ENCODE results near the gene AMACR. TPM values are rescaled to one million over a fixed set of nuclear protein-coding genes. Genes with fewer than 3 reads are reported as not detected.

The AMACR gene
- total and polyA plus RNA-seq, 2 experiments from 2014 or later: 29.4 to 36.2 TPM

DNA sequence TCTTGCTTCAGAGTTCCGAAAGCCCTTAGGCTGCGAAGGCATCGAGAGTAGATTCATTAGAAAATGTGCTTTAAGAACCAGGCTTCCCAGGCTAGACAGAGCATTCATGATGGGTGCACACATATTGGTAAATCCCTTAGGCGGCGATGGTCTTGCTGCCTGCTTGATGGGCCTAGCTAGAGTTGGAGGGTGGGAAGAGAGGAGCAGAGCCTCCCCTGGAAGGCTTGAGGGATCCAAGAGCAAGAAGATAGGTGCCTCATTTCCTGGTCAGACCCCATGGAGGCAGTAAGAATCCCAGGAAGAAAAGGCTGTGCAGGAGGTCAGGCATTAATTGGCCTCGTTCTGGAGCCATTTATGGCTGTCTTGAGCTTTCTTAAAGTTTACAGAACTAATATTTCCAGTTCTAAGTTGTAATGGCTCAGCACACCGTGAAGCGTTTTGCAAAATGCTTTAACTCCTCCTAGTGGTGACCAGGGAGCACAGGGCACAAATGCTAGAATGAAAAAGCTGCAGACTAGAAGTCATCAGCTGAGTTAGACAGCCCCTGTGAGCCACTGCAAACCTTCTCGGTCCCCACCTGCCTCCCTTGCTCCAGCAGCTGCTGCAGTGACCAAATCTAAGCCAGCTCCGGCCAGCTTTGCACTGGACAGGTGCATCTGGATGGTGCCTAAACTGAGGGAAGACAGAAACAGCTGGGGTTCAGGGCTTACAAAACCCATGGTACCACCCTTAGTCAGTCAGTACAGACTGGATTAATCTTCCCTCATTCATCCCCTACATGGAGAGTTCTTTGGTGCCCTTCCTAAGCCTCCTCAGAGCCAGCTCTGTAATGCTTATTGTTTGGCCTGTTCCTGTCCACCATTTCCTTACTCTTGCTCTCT is 38.0 kb downstream of the AMACR start:
- peaks cover 6% of the 10 kb centered on the region for H3K4me1 ChIP-seq (ENCODE audit: low read depth)
- H3K27me3 ChIP-seq: no peaks in the 10 kb centered on the region
- H3K27ac ChIP-seq: no peak overlapping the region
- no peak overlapping the region for H3K4me3 ChIP-seq
- H3K9me3 ChIP-seq (ENCODE audit: low read depth): no peaks in the 10 kb centered on the region
- TF ChIP-seq CTCF (IDR thresholded peaks at IDR 0.05; ENCODE audit: low read depth, low read length): peak; percentile 93
- peak; percentile 66 to 77 for DNase-seq (ENCODE audit: low read depth in 1 of 2, low spot score in 1 of 2)
- H3K36me3 ChIP-seq: no peaks in the 10 kb centered on the region

- H3K27me3 ChIP-seq: no peaks in the 10 kb centered on the region
- no peak overlapping the region for H3K4me3 ChIP-seq
- DNase-seq (ENCODE audit: low read depth in 1 of 2, low spot score in 1 of 2): no peak
- H3K9me3 ChIP-seq (ENCODE audit: low read depth): no peaks in the 10 kb centered on the region
- TF ChIP-seq CTCF (IDR thresholded peaks at IDR 0.05; ENCODE audit: low read depth, low read length): no peak
- H3K36me3 ChIP-seq: no peaks in the 10 kb centered on the region
- no peaks in the 10 kb centered on the region for H3K4me1 ChIP-seq (ENCODE audit: low read depth)
- no peak overlapping the region for H3K27ac ChIP-seq
These were observed 39.4 kb downstream of the AMACR start for GRCh38 chr5:33968211-33969005.

DNA sequence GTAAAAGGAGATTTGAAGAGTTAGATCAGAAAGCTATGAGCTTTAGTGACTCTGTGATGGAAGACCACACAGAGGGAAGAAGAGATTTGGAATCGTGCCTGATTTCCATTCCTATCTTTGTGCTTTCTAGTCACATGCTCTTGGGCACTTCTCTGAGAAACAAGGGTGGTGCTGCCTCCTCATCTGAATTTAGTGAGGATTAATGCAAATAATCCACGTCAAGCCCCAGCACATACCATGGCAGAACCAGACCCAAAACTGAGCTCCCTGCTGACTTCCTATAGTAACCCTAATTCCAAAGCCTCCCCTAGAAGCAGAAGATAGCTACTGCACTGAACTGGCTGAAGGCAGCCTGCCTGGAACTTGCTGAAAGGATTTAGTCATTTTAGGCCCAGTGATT is 41.0 kb downstream of the AMACR start:
- TF ChIP-seq CTCF (IDR thresholded peaks at IDR 0.05; ENCODE audit: low read depth, low read length): no peak
- Histone ChIP-seq H3K4me1 (ENCODE audit: low read depth) (no peaks in the 10 kb centered on the region), H3K27ac (no peak overlapping the region), H3K27me3 (no peaks in the 10 kb centered on the region), H3K9me3 (ENCODE audit: low read depth) (no peaks in the 10 kb centered on the region), H3K4me3 (no peak overlapping the region), H3K36me3 (no peaks in the 10 kb centered on the region)
- DNase-seq (ENCODE audit: low read depth in 1 of 2, low spot score in 1 of 2): no peak

GRCh38 chr5:33964132-33964700 is 43.6 kb downstream of the AMACR start:
- Histone ChIP-seq H3K36me3 (no peaks in the 10 kb centered on the region), H3K27ac (no peak overlapping the region), H3K4me3 (no peak overlapping the region), H3K9me3 (ENCODE audit: low read depth) (no peaks in the 10 kb centered on the region), H3K27me3 (no peaks in the 10 kb centered on the region), H3K4me1 (ENCODE audit: low read depth) (no peaks in the 10 kb centered on the region)
- no peak for DNase-seq (ENCODE audit: low read depth in 1 of 2, low spot score in 1 of 2)
- no peak for TF ChIP-seq CTCF (IDR thresholded peaks at IDR 0.05; ENCODE audit: low read depth, low read length)

- Histone ChIP-seq H3K27me3 (no peaks in the 10 kb centered on the region), H3K4me3 (no peak overlapping the region), H3K9me3 (ENCODE audit: low read depth) (no peaks in the 10 kb centered on the region), H3K4me1 (ENCODE audit: low read depth) (no peaks in the 10 kb centered on the region), H3K36me3 (no peaks in the 10 kb centered on the region), H3K27ac (no peak overlapping the region)
- no peak for TF ChIP-seq CTCF (IDR thresholded peaks at IDR 0.05; ENCODE audit: low read depth, low read length)
- no peak for DNase-seq (ENCODE audit: low read depth in 1 of 2, low spot score in 1 of 2)
These were observed 49.7 kb downstream of the AMACR start for GRCh38 chr5:33958176-33958575.

All from cardiac muscle cell (in vitro differentiated cells and primary cell).